HG03469 (cell line): ENCODE data around the gene RPS6KC1.
"Not testable (repeated sequence)": the region's sequence is repeated elsewhere in the genome, so short reads cannot be mapped to it uniquely, and the experiment has no call there.

ENCODE experiments used
- ATAC-seq: cut with Tn5 transposase; IDR thresholded peaks from one replicate; pipeline ENCODE4 v1.9.1; 2021; ENCODE audit warnings: mild to moderate bottlenecking, moderate library complexity, moderate number of reproducible peaks; ENCODE audit not compliant: unreplicated experiment

Gene RPS6KC1

GRCh38 chr1:213200630-213201029, 149.6 kb downstream of the RPS6KC1 start:
- ATAC-seq: no peak

GRCh38 chr1:213201380-213202155, 150.5 kb downstream of the RPS6KC1 start:
- no peak for ATAC-seq

GRCh38 chr1:213211201-213211600, 160.2 kb downstream of the RPS6KC1 start:
- no peak for ATAC-seq

GRCh38 chr1:213219076-213219475, 168.0 kb downstream of the RPS6KC1 start:
- not testable (repeated sequence) for ATAC-seq

GRCh38 chr1:213221209-213221608, 170.2 kb downstream of the RPS6KC1 start:
- ATAC-seq: no peak

GRCh38 chr1:213227458-213227857, 176.4 kb downstream of the RPS6KC1 start:
- no peak for ATAC-seq

GRCh38 chr1:213231795-213232231, 180.8 kb downstream of the RPS6KC1 start:
- no peak for ATAC-seq

GRCh38 chr1:213242883-213243282, 191.8 kb downstream of the RPS6KC1 start:
- no peak for ATAC-seq

GRCh38 chr1:213244664-213245091, 193.6 kb downstream of the RPS6KC1 start:
- no peak for ATAC-seq

- no peak for ATAC-seq
Observed at GRCh38 chr1:213245260-213245910, 194.3 kb downstream of the RPS6KC1 start.

GRCh38 chr1:213247038-213247437, 196.0 kb downstream of the RPS6KC1 start:
- no peak for ATAC-seq

GRCh38 chr1:213249395-213249794, 198.4 kb downstream of the RPS6KC1 start:
- no peak for ATAC-seq

GRCh38 chr1:213250041-213250440, 199.0 kb downstream of the RPS6KC1 start:
- no peak for ATAC-seq

- ATAC-seq: no peak
Observed at GRCh38 chr1:213250446-213250845, 199.4 kb downstream of the RPS6KC1 start.

GRCh38 chr1:213251972-213252371, 200.9 kb downstream of the RPS6KC1 start:
- ATAC-seq: no peak

GRCh38 chr1:213256438-213257087, 205.5 kb downstream of the RPS6KC1 start:
- peak; percentile 87 for ATAC-seq

GRCh38 chr1:213260311-213261075, 209.5 kb downstream of the RPS6KC1 start:
- no peak for ATAC-seq

- no peak for ATAC-seq
Observed at GRCh38 chr1:213264531-213264930, 213.5 kb downstream of the RPS6KC1 start.

GRCh38 chr1:213266983-213267772, 216.1 kb downstream of the RPS6KC1 start:
- ATAC-seq: peak; percentile 74

- ATAC-seq: no peak
Observed at GRCh38 chr1:213268221-213268620, 217.2 kb downstream of the RPS6KC1 start.
